HG03135 (cell line): ENCODE data around the gene DCP2.

ENCODE experiments used
- ATAC-seq: cut with Tn5 transposase; IDR thresholded peaks from one replicate; pipeline ENCODE4 v1.9.1; 2021; ENCODE audit warnings: mild to moderate bottlenecking, moderate library complexity; ENCODE audit not compliant: unreplicated experiment

The DCP2 gene

DNA sequence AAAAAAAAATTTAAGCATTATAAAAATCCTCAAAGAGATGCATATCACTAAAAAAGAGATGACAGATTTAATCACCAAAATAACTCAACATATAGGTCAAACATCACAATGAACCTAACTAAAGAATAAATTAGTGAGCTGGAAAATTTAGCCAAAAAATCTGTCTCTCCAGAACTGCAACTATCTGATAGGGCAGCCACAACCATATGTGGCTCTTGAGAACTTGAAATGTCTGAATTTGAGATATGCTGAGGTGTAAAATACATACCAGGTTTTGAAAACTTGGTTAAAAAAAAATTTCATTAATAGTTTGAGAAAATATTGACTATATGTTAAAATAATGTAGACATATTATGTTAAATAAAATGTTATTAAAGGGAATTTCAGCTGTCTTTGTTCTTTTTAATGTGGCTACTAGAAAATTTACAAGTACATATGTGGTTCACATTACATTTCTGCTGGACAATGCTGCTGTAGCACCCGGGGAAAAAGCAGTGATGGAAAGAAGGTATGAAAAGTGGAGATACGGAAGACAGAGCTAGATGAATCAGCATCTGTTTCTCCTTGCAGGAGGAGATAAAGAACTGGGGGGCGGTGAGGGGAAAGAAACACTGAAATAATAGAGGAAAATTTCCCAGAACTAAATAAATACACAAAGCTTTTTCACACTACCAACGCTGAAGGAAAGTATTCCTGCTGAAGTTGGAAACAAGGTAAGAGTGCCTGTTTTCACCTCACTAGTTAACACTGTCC lies 66.1 kb downstream of the DCP2 start:
- no peak for ATAC-seq

DNA sequence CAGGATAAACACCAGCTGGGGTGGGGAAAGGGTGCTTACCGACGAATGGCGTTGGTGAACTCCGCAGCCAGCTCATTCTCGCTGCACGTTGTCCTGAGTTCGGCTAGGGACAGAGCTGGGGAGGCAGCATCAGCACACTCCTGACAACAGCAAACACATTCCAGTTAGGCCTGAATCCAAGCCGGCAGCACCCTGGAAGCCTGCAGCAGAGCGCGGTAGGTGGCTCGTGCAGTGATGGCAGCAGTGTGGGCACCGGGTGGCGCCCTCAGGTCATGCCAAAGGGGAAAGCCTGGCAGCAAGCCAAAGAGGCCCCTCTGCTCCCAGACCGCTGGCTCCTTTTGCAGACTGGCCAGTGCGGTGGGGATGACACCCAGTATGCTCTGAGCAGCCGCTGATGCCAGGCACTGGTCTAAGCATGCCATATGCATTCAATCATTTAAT lies 66.9 kb downstream of the DCP2 start:
- no peak for ATAC-seq

DNA sequence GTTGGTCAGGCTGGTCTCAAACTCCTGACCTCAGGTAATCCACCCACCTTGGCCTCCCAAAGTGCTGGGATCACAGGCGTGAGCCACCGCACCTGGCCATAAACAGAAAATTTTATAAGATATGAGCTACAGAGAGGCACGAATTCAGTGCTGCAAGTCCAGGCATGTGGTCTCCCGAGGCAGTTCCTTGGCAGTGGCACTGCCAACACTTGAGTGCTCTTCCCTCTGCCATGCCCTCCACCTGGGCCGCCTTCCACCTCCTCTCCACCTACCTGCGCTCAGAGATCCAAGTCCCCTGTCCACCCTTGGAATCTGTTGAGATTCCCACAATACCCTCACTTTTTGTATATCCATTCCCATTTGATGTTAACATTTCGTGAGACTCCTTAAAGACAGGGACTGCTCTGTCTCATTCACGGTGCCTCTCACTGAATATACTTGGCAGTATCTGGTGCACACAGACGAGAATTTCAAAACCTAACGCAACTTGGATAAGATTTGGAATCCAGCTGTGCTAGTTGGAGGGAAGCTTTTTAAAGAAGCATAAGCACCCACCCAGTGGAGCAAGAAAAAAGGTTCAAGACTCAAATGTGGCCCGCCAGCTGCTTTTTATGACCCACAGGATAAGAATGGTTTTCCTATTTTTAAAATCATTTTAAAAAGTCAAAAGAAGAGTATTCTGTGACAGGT lies 68.3 kb downstream of the DCP2 start:
- no peak for ATAC-seq

DNA sequence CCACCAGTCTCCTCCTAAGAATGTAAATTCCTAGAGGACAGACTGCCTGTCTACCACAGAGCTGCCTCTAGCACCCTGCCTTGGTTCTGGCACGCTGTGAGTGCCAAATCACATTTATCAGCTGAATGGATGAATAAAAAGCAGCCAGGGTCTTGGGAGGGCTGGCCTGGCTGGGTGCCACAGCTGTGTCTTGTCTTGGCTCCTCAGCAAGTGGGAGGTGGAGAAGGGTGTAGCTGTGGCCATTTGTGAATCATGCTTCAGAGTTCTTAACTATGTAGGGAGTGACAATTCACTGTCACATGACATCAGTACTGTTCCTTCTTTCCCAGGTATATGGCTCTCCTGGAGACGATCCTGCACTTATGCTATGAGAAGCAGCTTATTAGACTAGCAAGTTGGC lies 70.6 kb downstream of the DCP2 start:
- ATAC-seq, result no peak

DNA sequence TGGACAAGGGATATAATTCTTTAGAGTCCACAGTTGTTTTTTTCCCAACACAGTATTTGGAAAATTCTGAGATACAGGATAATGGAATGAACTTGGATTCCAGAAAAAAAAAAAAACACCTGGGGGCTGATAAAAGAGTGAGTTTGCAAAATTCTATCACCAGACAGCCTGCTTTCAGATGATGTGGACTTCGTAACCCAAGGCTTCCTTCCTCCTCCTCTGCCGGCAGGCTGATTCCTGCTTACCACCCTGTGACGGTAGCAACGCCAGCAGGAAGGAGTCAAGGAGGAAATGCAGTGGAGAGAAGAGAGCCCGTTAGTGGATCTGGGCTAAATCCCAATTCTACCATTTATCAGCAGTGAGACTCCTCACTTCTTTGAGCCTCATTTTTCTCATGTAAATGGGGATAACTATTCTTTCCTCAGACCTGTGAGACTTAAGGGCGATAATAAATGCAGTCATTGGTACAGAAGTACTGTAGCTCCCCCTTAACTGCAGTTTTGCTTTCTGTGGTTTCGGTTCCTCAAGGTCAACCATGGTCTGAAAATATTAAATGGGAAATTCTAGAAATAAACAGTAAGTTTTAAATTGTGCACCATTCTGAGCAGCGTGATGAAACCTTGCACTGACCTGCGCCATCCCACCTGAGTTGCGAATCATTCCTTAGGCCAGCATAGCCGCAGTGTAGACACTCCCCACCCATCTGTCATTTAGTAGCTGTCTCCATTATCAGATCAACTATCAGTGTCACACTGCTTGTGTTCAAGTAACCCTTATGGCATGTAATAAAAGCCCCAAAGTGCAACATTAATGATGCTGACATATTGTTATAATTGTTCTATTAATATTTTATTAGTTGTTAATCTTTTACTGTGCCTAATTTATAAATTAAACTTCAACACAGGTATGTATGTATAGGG lies 71.4 kb downstream of the DCP2 start:
- ATAC-seq, result peak; percentile 88

DNA sequence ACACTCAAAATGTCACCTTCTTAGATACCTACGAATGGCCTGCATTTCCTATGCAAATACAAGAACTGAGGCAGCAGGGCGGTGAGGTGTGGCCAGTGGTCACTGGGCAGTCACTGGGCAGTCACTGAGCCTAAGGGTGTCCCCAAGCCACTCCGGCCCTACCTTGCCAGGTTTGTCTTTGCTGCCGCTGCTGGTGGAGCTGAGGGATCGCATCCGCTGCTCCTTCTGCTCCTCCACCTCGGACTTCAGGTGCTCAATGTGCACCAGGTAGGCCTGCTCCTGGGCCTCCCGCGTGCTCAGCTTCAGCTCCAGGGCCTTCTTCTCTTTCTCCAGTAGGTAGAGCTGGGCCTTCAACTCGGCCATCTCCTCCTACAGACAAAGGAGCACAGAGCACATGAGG lies 72.3 kb downstream of the DCP2 start:
- ATAC-seq, result no peak

DNA sequence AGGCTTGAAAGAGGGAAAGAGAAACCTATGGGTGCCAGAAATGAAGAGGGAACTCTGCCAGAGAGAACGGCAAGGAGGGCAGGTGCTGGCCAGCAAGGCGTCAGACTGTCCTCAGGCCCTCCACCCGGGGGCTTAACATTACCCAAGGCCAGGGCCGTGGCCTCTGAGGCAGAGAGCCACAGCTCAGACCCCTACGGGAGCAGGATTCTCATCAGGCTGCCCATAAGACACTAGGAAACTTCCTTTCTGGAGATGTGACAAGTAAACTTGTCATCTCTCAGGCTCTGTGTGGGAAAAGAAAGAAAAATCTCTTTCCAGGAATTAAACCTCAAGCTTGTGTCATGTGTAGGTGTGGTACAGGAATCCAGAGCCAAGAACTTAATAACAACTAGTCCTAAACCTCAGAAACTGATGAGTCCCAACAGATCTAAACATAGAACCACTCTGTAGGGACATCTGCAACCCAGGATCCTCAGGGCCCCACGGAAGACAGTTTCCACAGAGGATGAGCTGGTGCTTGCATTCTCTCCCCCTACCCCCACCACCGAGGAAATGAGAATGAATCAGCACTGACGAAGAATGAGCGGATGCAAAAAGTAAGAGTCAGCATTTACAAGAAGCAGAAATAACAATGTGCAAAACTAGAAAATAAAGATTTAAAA lies 74.3 kb downstream of the DCP2 start:
- ATAC-seq, result no peak

DNA sequence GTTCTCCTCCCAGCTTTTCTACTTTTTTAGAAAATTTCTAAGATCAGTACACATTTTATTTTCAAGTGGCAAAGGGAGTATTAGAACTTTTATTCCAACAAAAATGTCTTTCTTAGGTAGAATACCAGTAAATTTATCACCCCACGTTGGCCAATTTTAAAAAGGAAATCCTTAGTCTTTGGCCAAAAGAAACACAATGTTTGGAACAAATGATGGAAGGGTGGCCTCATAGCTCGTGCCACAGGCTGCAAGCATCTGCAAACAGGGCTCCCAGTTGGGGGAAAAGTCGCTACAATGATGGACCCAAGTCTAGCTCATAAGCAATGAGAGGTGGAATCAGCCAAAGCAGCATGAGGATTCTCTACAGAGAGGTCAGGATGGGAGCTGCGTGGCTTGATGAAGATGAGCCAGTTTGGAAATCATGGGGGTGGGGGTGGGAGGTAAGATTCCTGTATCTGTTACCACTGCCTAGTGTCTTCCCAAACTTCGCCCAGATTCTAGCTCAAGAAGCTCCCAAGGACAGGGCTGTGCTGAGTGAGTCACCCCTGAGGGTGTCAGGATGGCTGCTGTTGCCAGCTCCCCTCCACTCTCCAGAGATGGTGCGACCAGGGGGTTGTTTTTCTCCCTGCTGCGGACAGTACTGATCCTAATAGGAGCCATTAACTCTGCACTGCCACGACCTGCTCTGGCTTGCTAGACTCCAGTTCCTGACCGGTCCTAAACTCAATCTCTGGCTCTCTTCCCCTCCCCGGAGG lies 75.6 kb downstream of the DCP2 start:
- ATAC-seq, result no peak

DNA sequence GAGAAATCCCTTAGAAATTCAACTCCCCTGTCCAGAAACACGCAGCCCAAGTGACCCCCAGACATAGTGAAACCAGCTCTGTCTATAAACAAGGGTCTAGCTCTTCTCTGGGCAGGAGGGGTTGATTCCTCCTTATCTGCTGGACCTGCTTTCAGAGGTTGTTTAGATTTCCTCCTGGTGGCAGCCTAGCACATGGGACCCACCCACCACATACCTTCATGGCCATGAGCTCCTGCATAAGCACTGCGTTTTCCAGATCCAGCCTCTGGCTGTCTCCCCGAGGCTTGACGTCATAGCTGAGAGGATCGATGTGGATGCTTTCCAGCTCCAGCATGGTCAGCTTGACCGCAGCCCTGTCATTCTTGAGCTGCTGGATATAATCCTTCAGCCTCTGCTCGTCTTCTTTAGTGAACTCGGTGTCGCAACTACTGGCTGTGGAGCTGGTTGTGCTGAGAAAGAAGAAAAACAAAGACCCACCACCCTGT lies 77.0 kb downstream of the DCP2 start:
- ATAC-seq, result no peak

DNA sequence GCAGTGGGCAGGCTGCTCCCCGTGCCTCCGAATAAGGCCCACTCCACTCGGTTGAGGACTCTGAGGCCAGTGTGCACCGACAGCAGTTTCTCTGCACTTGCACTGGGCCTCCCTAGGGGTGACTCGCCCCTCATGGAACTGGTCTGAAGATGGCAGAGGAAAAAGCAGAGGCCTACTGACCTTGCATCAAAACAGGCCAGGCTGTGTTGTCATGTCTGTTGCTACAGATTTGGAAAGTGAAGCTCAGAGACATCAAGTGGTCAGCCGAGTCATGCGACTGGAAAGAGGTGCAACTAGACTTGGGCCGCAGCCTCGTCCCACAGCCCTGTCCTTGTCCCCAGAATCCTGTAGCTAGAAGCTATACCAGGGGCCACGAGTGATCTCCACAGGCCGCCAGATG lies 78.3 kb downstream of the DCP2 start:
- ATAC-seq, result no peak

DNA sequence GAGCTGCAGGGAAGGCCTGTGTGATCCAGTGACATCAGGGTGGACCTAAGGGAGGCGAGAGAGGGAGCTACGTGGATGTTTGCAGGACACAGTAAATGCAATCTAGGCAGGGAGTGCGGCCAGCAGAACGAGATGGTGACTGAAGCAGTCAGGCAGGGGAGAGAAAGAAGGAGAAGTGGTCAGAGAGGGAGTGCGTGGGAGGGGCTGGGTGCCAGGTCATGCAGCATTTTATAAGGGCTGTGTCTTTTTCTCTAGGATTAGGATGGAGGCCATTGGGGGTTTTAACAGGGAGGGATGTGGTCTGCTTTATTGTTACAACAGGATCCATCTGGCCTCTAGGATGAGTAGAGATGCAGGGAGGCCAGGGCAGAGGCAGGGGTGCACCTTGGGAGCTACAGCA lies 80.4 kb downstream of the DCP2 start:
- ATAC-seq, result no peak

DNA sequence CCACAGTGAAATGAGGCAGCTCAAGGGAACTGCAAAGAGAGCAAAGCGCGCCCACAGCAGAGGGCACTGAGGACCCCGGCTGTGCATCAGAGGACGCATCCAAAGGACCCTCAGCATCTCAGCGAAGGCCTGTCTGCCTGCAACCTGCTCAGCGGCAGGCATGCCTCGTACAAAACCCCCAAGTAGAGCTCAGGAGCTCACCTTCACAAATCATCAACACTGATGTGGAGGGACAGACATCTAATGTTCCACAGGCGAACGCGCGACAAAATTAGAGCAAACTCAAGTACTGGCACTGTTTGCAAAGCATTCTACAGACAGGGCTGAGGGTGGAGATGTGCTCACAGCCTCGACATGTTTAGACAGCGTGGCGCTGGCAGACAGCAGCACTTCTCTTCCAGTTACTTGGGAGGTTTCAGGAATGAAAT lies 81.0 kb downstream of the DCP2 start:
- no peak for ATAC-seq

DNA sequence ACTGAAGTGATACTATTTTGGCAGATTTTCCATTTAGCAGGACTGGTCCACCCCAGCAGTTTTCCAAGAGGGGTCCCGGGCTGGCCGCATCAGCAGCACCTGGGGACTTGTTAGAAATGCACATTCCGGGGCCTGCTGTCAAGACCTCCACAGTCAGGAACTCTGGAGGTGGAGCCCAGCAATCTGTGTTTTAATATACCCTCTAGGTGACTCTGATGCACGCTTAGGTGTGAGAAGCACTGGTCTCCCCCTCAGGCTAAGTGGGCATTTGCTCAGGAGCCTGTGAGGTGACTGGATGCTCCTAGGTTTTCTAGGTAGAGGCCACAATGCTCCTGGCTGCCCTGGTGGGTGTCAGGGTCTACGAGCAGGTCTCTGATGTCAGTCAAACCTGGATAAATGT lies 81.7 kb downstream of the DCP2 start:
- ATAC-seq, result no peak

DNA sequence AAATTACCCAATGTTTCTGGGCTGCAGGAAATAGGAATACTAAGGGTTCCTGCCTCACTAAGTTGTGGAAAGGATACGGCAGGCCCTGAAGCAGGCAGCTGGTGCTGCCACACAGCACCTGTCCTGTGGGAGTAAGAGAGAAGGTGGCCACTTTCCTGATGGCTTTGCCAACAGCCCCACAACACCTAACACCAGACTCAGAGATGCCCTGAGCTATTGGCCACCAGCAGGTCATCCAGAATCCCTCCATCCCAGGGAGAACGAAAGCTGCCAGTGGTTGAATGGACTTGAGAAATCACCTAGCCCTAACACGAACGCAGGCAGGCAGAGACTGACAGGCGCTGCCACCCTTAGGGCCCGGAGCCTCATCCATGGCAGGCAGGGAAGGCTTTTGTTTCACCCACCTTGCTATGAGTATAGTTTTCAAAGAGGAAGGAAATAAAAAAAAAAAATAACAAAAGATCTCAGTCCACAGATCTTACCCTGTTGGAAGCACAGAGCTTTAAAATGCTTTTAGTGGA lies 82.2 kb downstream of the DCP2 start:
- ATAC-seq, result no peak

DNA sequence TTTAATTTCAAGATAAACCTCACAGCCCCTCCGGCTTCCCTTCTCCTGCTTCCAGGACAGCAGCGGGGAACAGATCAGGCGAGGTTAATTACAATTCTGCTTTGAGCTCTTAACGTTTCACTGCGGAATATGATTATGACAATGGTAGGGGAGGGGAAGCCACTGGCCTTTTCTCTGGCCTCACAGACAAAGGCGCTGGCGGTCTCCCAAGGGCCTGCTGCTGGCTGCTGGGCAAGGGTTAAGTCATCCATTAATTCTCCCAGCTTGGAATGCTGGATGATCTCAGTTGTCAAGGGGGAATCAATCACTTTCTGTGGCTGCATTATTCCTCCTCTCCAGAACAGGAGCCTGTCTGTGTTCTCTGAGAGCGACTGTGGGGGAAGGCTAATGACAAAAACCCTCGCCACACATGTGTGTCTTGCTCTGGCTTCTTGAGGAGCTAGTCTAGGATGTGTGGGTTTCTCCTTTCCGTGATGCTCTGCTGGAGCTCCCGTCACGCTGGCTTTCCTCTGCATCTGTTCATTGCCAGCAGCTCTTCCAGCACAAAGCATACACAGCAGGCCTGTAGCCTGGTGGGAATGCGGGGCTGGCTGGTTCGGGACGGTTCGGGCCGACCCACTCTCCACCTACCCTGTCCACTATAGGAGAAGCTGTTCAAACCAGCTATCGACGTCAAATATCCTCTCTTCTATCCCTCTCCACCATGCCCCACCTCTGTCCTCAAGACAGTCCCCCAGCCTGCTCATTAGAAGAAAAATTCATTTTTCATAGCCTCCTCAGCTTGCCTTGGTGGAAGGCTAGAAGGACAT lies 82.8 kb downstream of the DCP2 start:
- ATAC-seq, result no peak

DNA sequence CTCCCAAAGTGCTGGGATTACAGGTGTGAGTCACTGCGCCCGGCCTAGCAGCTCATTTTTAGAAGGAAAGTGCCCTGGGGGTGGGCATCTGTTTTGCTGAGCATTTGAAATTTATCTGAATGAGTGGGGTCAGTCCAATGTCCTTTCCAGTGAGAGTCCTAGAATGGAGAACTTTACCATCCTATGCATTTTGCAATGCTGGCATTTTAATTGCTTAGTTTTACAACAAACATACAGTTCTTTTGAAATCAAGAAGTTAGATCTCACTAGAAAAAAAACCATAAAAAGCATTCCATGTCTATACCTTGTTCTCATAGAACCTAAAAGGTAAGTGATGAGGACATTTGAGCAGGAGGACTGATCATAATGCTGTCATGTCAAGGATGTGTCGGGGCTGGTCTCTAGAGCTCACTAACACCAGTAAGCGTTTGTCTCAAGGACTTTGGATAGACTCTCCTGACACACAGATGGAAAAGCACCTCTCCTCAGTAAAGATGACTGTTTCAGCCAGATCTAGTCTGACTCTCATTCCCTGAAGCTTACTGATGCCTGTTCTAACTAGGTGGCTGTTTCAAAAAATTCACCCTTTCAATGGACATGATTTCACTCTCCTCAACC lies 83.9 kb downstream of the DCP2 start:
- no peak for ATAC-seq

DNA sequence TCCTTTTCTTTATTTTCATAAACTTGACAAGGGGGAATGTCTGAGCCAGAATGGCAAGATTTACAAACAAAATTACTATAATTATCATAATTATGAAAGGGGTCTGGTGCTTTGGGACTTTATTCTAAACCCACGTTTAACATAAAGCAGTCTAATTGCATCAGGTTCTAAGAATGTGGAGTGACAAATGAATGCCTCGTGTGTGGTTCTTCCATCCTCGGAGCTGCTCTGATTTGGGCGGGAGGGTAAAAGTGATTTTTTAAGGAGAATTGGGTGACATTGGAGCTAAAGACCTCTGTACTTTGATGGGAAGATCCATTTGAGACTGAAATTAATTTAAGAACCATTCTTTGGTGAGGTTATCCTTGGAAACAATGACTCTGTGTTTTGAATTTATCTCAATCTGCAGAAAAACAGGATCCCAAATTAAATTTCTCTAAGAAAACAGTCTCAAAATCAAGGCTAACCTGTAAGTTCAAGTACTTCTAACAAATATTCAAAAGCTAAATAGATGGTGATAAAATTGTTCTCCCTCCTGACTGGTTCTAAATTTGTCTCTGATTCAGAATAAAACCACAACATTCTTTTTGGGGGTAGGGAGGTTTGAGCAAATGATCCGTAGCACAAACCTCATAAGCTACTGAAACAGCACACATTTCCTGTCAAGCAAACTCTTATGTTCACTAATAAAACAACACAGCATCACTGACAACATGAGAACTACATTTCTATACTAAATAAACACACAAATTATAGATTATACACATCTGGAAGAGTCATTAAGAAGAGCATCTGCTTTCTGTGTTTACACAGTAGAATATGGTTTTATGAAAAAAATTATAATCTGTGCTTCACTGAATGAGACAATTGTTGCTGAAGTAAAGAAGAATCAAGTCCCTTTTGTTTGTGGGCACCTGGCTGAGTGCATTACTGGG lies 85.5 kb downstream of the DCP2 start:
- no peak for ATAC-seq
